ENCODE measurements around the gene RAB13.
"Not testable (repeated sequence)": the region's sequence is repeated elsewhere in the genome, so short reads cannot be mapped to it uniquely, and the experiment has no call there.

Gene RAB13

GRCh38 chr1:153985341-153985912, 712 bp downstream of the RAB13 start:
- DNase-seq (ENCODE audit: extremely low read depth, low read depth), result no peak
- TF ChIP-seq, protein P1, sequence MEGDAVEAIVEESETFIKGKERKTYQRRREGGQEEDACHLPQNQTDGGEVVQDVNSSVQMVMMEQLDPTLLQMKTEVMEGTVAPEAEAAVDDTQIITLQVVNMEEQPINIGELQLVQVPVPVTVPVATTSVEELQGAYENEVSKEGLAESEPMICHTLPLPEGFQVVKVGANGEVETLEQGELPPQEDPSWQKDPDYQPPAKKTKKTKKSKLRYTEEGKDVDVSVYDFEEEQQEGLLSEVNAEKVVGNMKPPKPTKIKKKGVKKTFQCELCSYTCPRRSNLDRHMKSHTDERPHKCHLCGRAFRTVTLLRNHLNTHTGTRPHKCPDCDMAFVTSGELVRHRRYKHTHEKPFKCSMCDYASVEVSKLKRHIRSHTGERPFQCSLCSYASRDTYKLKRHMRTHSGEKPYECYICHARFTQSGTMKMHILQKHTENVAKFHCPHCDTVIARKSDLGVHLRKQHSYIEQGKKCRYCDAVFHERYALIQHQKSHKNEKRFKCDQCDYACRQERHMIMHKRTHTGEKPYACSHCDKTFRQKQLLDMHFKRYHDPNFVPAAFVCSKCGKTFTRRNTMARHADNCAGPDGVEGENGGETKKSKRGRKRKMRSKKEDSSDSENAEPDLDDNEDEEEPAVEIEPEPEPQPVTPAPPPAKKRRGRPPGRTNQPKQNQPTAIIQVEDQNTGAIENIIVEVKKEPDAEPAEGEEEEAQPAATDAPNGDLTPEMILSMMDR (IDR thresholded peaks at IDR 0.05; ENCODE audit: low read depth, low read length), result no peak

DNA sequence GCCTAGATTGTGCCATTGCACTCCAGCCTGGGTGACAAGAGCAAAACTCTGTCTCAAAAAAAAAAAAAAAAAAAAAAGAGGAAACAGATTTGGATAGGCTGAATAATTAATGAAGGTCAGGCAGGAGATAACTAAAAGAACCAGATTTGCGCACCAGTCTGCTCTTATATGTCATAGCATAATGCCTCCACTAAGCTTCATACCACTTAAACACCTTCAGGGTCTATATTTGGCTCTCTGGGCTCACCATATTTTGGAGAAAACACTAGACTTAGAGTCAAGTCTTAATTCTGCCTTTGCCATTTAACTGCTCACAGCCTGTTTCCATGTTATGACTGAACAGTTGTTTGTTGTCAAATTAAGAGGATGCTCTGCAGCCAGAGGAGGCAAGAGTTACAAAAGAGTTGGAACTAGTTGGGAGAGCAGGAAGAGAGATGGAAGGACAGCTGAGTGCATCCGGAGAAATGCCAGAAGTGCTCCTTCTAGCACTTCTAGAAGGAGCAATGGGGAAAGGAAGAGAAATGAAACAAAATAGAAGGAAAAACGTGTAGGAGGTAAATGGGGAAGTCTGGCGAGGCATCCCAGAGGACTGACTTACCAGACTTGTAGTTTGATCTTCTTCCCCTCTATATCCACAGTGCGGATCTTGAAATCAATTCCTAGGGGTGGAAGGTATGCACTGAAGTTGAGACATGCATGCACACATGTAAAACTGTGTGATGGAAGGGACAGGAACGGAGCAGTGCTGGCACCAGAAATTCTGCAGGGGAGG, 1.8 kb downstream of the RAB13 start:
- no peak for DNase-seq (ENCODE audit: extremely low read depth, low read depth)
- TF ChIP-seq, protein P1 (IDR thresholded peaks at IDR 0.05; ENCODE audit: low read depth, low read length), result no peak

DNA sequence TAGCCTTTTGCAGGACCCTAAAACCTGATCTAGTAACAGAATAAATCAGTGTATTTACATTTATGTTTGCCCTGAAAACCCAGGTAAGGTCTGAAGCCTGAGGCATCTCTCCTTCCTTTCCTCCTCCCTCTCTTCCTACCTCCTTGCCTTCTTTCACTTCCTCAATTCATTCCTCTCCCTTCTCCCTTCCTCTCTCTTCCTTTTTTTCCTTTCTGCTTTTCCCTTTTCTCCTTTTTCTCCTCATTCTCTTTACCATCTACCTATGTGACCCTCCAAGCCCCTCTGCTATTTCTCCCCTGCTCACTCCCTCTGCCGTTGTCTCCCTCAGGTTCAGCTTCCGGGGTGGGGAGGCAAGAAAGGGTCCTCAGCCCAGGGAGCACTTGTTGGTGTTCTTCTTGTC, 4.4 kb downstream of the RAB13 start:
- DNase-seq (ENCODE audit: extremely low read depth, low read depth), result not testable (repeated sequence)

DNA sequence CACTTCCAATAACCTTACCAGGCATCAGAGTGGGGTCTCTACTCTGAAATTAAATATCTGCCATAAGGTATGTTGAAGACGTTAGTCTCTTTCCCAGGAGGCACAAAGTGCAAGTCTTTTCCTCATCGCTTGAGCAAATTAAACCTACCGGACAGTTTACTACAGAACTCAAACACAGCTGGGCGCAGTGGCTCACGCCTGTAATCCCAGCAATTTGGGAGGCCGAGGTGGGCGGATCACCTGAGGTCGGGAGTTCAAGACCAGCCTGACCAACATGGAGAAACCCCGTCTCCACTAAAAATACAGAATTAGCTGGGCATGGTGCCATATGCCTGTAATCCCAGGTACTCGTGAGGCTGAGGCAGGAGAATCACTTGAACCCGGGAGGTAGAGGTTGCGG, 7.0 kb downstream of the RAB13 start:
- DNase-seq (ENCODE audit: extremely low read depth, low read depth), result not testable (repeated sequence)

GRCh38 chr1:153978274-153978909, 7.7 kb downstream of the RAB13 start:
- TF ChIP-seq, protein P1 (IDR thresholded peaks at IDR 0.05; ENCODE audit: low read depth, low read length), result no peak
- DNase-seq (ENCODE audit: extremely low read depth, low read depth), result no peak

DNA sequence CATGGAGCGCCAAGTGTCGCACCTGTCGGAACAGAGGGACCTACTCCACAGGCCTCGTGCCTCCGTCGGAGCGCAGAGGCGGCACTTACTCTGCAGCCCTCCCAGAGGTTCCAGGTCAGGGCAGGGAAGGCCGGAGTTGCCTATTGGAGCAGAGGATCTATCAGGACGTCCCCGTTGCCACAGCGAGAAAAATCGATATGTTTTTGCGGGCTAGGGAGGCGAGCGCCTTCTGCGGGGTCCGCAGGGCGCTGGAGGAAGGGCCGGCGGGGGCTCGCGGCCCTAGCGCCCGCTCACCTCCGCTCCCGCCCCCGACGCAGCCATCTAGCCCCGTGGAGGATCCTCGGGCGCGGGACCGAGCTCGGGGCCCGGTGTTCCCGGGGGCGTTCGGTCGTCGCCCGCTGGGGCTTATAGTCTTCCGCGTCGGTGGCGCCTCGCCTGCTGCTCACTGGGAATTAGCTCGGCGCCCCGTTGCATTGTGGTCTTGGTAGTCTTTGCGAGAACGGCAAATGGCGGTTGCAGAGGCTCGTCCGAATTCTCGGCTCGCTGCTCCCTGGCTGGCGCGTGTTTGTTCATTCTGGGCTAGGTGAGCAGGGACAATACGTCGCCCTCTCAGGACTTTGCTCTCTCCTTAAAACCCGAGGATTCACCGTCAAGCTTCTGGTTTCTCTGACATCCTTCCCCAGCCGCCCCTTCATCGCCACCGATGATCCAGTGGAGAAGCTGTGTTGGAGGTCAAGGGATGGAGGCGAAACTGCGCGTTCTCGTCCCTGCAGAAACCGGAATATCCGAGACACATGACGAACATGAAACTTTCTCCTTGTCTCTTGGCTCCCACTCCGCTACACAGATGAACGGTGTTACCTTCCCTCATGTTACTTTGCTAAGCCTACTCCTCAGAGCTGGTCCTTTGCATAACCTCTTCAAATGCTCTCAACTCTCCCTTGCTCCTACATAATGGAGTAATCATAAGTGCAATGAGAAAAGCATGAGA, 8.6 kb downstream of the RAB13 start, which contains the start of gene JTB:
Gene JTB (minus strand): TSS at position 425 of the 991 bp plus-strand sequence. CDS start 422 bp downstream, at position 3.
- TF ChIP-seq, protein P1 (IDR thresholded peaks at IDR 0.05; ENCODE audit: low read depth, low read length), result no peak
- DNase-seq (ENCODE audit: extremely low read depth, low read depth), result no peak

DNA sequence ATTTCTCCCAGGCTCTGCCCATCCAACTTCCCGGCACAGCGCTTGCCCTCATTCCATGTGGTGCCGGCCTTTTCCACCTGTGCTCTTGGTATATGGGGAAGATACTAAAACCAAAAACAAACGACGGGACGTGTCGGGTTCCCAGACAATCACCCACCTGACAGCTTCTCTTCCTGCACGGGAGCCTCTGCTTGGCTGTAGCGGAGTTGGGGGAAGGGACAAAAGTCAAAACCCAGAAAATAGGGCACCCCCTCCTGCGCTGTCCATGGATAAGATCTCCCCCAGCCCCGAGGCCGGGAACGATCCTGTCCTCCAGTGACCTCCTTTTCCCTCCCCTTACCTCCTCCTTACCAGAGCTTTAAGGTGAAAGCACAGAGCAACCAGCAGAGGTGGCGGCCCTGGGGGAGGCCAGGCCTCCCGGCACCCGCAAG, 9.3 kb downstream of the RAB13 start:
- TF ChIP-seq, protein P1 (IDR thresholded peaks at IDR 0.05; ENCODE audit: low read depth, low read length), result no peak
- DNase-seq (ENCODE audit: extremely low read depth, low read depth), result no peak
